ENCODE measurements around the gene TMEM232.

TMEM232 gene

GRCh38 chr5:110716247-110717245, 9.9 kb downstream of the TMEM232 start:
- H3K9me3 ChIP-seq (ENCODE audit: control insufficient read depth, low read length): no peaks in the 10 kb centered on the region
- no peak overlapping the region for H3K4me3 ChIP-seq (ENCODE audit: low read depth, low read length)
- no peaks in the 10 kb centered on the region for H3K4me1 ChIP-seq
- no peaks in the 10 kb centered on the region for H3K36me3 ChIP-seq (ENCODE audit: control insufficient read depth, insufficient read depth, low read length)
- no peak overlapping the region for H2AFZ ChIP-seq
- no peaks in the 10 kb centered on the region for H3K79me2 ChIP-seq
- no peak overlapping the region for H3K27ac ChIP-seq
- H3K9ac ChIP-seq: no peak overlapping the region
- H3K4me2 ChIP-seq (ENCODE audit: low read length): no peak overlapping the region
- no peaks in the 10 kb centered on the region for H3K27me3 ChIP-seq (ENCODE audit: control insufficient read depth, insufficient read depth, low read length)
- TF ChIP-seq, protein P1, sequence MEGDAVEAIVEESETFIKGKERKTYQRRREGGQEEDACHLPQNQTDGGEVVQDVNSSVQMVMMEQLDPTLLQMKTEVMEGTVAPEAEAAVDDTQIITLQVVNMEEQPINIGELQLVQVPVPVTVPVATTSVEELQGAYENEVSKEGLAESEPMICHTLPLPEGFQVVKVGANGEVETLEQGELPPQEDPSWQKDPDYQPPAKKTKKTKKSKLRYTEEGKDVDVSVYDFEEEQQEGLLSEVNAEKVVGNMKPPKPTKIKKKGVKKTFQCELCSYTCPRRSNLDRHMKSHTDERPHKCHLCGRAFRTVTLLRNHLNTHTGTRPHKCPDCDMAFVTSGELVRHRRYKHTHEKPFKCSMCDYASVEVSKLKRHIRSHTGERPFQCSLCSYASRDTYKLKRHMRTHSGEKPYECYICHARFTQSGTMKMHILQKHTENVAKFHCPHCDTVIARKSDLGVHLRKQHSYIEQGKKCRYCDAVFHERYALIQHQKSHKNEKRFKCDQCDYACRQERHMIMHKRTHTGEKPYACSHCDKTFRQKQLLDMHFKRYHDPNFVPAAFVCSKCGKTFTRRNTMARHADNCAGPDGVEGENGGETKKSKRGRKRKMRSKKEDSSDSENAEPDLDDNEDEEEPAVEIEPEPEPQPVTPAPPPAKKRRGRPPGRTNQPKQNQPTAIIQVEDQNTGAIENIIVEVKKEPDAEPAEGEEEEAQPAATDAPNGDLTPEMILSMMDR (IDR thresholded peaks at IDR 0.05): no peak

DNA sequence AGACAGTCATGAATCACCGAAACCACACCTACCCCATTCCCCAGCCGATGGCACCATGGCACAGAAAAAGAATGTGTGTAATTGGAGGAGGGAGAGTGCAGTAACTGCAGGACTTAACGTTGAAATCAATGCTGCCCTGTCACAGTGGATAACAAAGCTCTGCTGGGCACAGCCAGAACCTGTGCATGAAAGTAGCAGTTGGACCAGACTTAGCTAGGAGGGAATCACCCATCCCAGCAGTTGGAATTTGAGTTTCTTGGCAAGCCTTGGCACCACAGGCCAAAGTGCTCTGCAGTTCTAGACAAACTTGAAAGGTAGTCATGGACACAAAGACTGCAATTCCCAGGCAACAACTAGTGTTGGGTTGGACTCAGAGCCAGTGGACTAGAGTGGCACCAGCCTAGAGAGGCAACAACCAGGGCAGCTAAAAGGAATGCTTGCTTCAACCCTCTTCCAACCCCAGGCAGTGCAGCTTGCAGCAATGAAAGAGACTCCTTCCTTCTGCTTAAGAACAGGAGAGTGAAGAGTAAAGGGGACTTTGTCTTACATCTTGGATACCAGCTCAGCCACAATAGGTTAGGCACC, 19.1 kb downstream of the TMEM232 start:
- TF ChIP-seq, protein P1 (IDR thresholded peaks at IDR 0.05): no peak
- Histone ChIP-seq H3K27me3 (ENCODE audit: control insufficient read depth, insufficient read depth, low read length) (no peaks in the 10 kb centered on the region), H3K27ac (no peak overlapping the region), H3K4me3 (ENCODE audit: low read depth, low read length) (no peak overlapping the region), H3K79me2 (no peaks in the 10 kb centered on the region), H3K9me3 (ENCODE audit: control insufficient read depth, low read length) (no peaks in the 10 kb centered on the region), H3K4me1 (no peaks in the 10 kb centered on the region), H3K4me2 (ENCODE audit: low read length) (no peak overlapping the region), H2AFZ (no peak overlapping the region), H3K36me3 (ENCODE audit: control insufficient read depth, insufficient read depth, low read length) (no peaks in the 10 kb centered on the region), H3K9ac (no peak overlapping the region)

DNA sequence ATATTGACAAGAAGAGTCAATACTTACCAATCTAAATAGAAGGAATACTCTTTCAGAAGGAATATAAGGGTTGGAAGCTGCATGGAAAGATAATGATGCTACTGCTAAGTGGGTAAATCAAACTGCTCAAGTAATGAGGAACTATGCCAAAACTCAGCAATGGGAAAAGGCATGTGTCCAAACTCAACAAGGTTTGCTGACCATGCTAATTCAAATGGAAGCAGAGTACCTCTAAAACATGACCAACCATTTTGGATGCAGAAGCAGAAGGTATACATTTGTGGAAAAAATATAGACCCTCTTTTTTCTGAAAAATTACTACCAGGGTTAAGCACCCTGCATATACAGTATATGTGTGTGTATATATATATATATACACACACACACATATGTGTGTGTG, 21.1 kb downstream of the TMEM232 start:
- TF ChIP-seq, protein P1 (IDR thresholded peaks at IDR 0.05): no peak

GRCh38 chr5:110703481-110703880, 23.0 kb downstream of the TMEM232 start:
- no peaks in the 10 kb centered on the region for H3K36me3 ChIP-seq (ENCODE audit: control insufficient read depth, insufficient read depth, low read length)
- TF ChIP-seq, protein P1 (IDR thresholded peaks at IDR 0.05): no peak
- no peaks in the 10 kb centered on the region for H3K4me1 ChIP-seq
- no peaks in the 10 kb centered on the region for H3K9me3 ChIP-seq (ENCODE audit: control insufficient read depth, low read length)
- no peaks in the 10 kb centered on the region for H3K27me3 ChIP-seq (ENCODE audit: control insufficient read depth, insufficient read depth, low read length)
- H3K4me2 ChIP-seq (ENCODE audit: low read length): no peak overlapping the region
- no peak overlapping the region for H3K9ac ChIP-seq
- H3K79me2 ChIP-seq: no peaks in the 10 kb centered on the region
- no peak overlapping the region for H2AFZ ChIP-seq
- H3K4me3 ChIP-seq (ENCODE audit: low read depth, low read length): no peak overlapping the region
- no peak overlapping the region for H3K27ac ChIP-seq

More for the DNA sequence above, 21.1 kb downstream of the TMEM232 start:
- H3K4me1 ChIP-seq: no peaks in the 10 kb centered on the region
- H3K27me3 ChIP-seq (ENCODE audit: control insufficient read depth, insufficient read depth, low read length): no peaks in the 10 kb centered on the region
- H3K79me2 ChIP-seq: no peaks in the 10 kb centered on the region
- H3K36me3 ChIP-seq (ENCODE audit: control insufficient read depth, insufficient read depth, low read length): no peaks in the 10 kb centered on the region
- no peak overlapping the region for H3K4me3 ChIP-seq (ENCODE audit: low read depth, low read length)
- H3K4me2 ChIP-seq (ENCODE audit: low read length): no peak overlapping the region
- H3K27ac ChIP-seq: no peak overlapping the region
- H3K9me3 ChIP-seq (ENCODE audit: control insufficient read depth, low read length): no peaks in the 10 kb centered on the region
- no peak overlapping the region for H3K9ac ChIP-seq
- no peak overlapping the region for H2AFZ ChIP-seq
